Psoas muscle (tissue), 8 donors: Measurements from ENCODE around the gene CCDC85A. TPM values are rescaled to one million over a fixed set of nuclear protein-coding genes. Genes with fewer than 3 reads are reported as not detected.

Experiments
- ATAC-seq, 4 donors: fragments of 200-7000 bp; cut with Tn5 transposase; one replicate each; pipeline ENCODE4 v1.9.1; 2020; ENCODE audit warnings: moderate library complexity in 3 of 4, mild to moderate bottlenecking in 2 of 4
- DNase-seq, 2 donors: peaks; one replicate each; pipeline ENCODE4 v3.0.0-alpha.2; 2020
- H3K27ac ChIP-seq: fragments of 200-600 bp; one replicate; pipeline ENCODE4 v1.8.0; 2022
- H3K27me3 ChIP-seq, 3 donors: fragments of 200-600 bp in 1 of 3; one replicate each; pipeline versions ENCODE4 v1.6.1 to v1.8.0; 2013 to 2022; ENCODE audit warnings: low read length in 2 of 3, mild to moderate bottlenecking in 2 of 3, moderate library complexity in 1 of 3; ENCODE audit not compliant: insufficient read depth in 3 of 3
- H3K36me3 ChIP-seq, 2 donors: fragments of 200-600 bp in 1 of 2; one replicate each; pipeline versions ENCODE4 v1.6.1 to v1.8.0; 2013 to 2022; ENCODE audit warnings: low read depth in 1 of 2, mild to moderate bottlenecking in 1 of 2, moderate library complexity in 1 of 2; ENCODE audit not compliant: insufficient read depth in 1 of 2
- H3K4me1 ChIP-seq: fragments of 200-600 bp; one replicate; pipeline ENCODE4 v1.8.0; 2022
- H3K4me3 ChIP-seq: fragments of 200-600 bp; one replicate; pipeline ENCODE4 v1.8.0; 2022; ENCODE audit warnings: mild to moderate bottlenecking
- H3K9me3 ChIP-seq: fragments of 200-600 bp; one replicate; pipeline ENCODE4 v1.8.0; 2022
- CTCF ChIP-seq: fragments of 200-600 bp; IDR thresholded peaks from one replicate; pipeline ENCODE4 v1.8.0; 2022; ENCODE audit warnings: antibody characterized with exemption
- WGBS, 3 donors: extraction: QIAGEN DNeasy Blood & Tissue Kit; methylation state at CpG; one replicate each; pipeline versions ENCODE4 v1.1.6 to v1.1.7; 2013; 5-methylcytosine and 5-hydroxymethylcytosine counted together
- intact Hi-C, 2 donors: fragments of 100-400 bp; cut with DNase I; formaldehyde crosslinking; loops; one replicate each; pipeline versions ENCODE4 v1.11.0 to v1.14.2; 2022
- polyA plus RNA-seq, 3 donors: library from polyadenylated mRNA; stranded (reverse); fragments of 200-250 nt; gene quantifications; one replicate each; pipeline ENCODE4 v1.2.3, GENCODE V29; 2013
- total RNA-seq, 4 donors: library from RNA; stranded (reverse); fragmentation: NEBNext Ultra II Directional in 2 of 4; extraction: Animal tissue kit (Norgen Biotek cat#: 25700) in 2 of 4; gene quantifications; one replicate each; pipeline versions ENCODE4 v1.2.1 to v1.2.4, GENCODE V29; 2021 to 2023
- donor health status: healthy with polysubstance abuse.
- donor health status: DM: no; HTN: no; CAD: no; lungs with moderate emphysema.
- donor health status: Bipolar disorder and iron deficiency.
- donor health status: healthy.
- donor health status: DM: yes; HTN: yes; CAD: no.
- donor health status: DM: no; HTN: no; CAD: no.
- donor health status: DM: no; HTN: no; CAD: no.
- donor health status: DM: yes; HTN: yes; CAD: no.

The CCDC85A gene
- total and polyA plus RNA-seq, 7 donors: 1.8 to 5.6 (median 1.9) TPM

GRCh38 chr2:56337342-56337741 is 153.6 kb downstream of the CCDC85A start:
- ATAC-seq (no peak), DNase-seq (no peak)
- no peaks in the 10 kb centered on the region for H3K4me1 ChIP-seq
- intact Hi-C loops: no loop called here
- H3K36me3 ChIP-seq: no peaks in the 10 kb centered on the region
- H3K27ac ChIP-seq: no peak overlapping the region
- WGBS, 3 donors: 60 to 82% (median 81%) methylated on average over 3 of the region's 3 CpGs
- TF ChIP-seq CTCF: no peak
- H3K4me3 ChIP-seq: no peak overlapping the region
- no peaks in the 10 kb centered on the region for H3K9me3 ChIP-seq
- no peaks in the 10 kb centered on the region for H3K27me3 ChIP-seq

- DNase-seq (no peak), ATAC-seq (no peak)
- WGBS, 3 donors: 85 to 91% (median 90%) methylated on average over 2 of the region's 2 CpGs
- H3K9me3 ChIP-seq: no peaks in the 10 kb centered on the region
- H3K27ac ChIP-seq: no peak overlapping the region
- no peak overlapping the region for H3K4me3 ChIP-seq
- H3K27me3 ChIP-seq: no peaks in the 10 kb centered on the region
- H3K36me3 ChIP-seq: no peaks in the 10 kb centered on the region
- intact Hi-C loops: no loop called here
- TF ChIP-seq CTCF: no peak
- H3K4me1 ChIP-seq: no peaks in the 10 kb centered on the region
These were observed 154.4 kb downstream of the CCDC85A start for GRCh38 chr2:56338232-56338631.

GRCh38 chr2:56344771-56345170 is 161.0 kb downstream of the CCDC85A start:
- ATAC-seq (no peak), DNase-seq (no peak)
- Histone ChIP-seq H3K36me3 (no peaks in the 10 kb centered on the region), H3K9me3 (no peaks in the 10 kb centered on the region), H3K27ac (no peak overlapping the region), H3K4me1 (no peaks in the 10 kb centered on the region), H3K4me3 (no peak overlapping the region), H3K27me3 (no peaks in the 10 kb centered on the region)
- intact Hi-C loops: no loop called here
- TF ChIP-seq CTCF: no peak
- 87 to 97% (median 92%) methylated on average over 1 of the region's 1 CpG for WGBS, 3 donors

- Histone ChIP-seq H3K4me1 (no peaks in the 10 kb centered on the region), H3K27ac (no peak overlapping the region), H3K4me3 (no peak overlapping the region), H3K36me3 (no peaks in the 10 kb centered on the region), H3K9me3 (no peaks in the 10 kb centered on the region), H3K27me3 (no peaks in the 10 kb centered on the region)
- ATAC-seq: no peak
- TF ChIP-seq CTCF: no peak
- WGBS, 3 donors: 70 to 85% (median 83%) methylated on average over 4 of the region's 4 CpGs
- no peak for DNase-seq
- intact Hi-C loops: no loop called here
These were observed 164.1 kb downstream of the CCDC85A start for GRCh38 chr2:56347881-56348280.

GRCh38 chr2:56348392-56349210 is 164.8 kb downstream of the CCDC85A start:
- no peak overlapping the region for H3K4me3 ChIP-seq

More at GRCh38 chr2:56348392-56349210, 164.8 kb downstream of the CCDC85A start:
- H3K27ac ChIP-seq: no peak overlapping the region
- H3K36me3 ChIP-seq: no peaks in the 10 kb centered on the region
- no peak for ATAC-seq
- no peak for DNase-seq
- no peaks in the 10 kb centered on the region for H3K4me1 ChIP-seq
- intact Hi-C loops: no loop called here
- no peak for TF ChIP-seq CTCF
- H3K27me3 ChIP-seq: no peaks in the 10 kb centered on the region
- 68 to 82% (median 71%) methylated on average over 6 of the region's 6 CpGs for WGBS, 3 donors
- H3K9me3 ChIP-seq: no peaks in the 10 kb centered on the region
